Measurements from ENCODE around the gene PRRG4. TPM values are rescaled to one million over a fixed set of nuclear protein-coding genes. Genes with fewer than 3 reads are reported as not detected.
"Not testable (repeated sequence)": the region's sequence is repeated elsewhere in the genome, so short reads cannot be mapped to it uniquely, and the experiment has no call there.

Gene PRRG4
- total RNA-seq, 2 experiments from 2014 or later: 0.15 to 0.19 TPM

GRCh38 chr11:32861850-32862577, 32.3 kb downstream of the PRRG4 start:
- H3K9me3 Mint-ChIP-seq: no peaks in the 10 kb centered on the region
- H3K4me3 Mint-ChIP-seq: no peak overlapping the region
- H3K27me3 Mint-ChIP-seq (ENCODE audit: low read depth): peaks cover 27% of the 10 kb centered on the region
- CTCF ChIA-PET: no interaction called here
- intact Hi-C loops (cut with micrococcal nuclease): no loop called here
- H3K27ac Mint-ChIP-seq: no peak overlapping the region
- H3K4me1 Mint-ChIP-seq (ENCODE audit: low read depth): no peaks in the 10 kb centered on the region
- DNase-seq: no peak
- no peaks in the 10 kb centered on the region for H3K36me3 Mint-ChIP-seq (ENCODE audit: low read depth)

DNA sequence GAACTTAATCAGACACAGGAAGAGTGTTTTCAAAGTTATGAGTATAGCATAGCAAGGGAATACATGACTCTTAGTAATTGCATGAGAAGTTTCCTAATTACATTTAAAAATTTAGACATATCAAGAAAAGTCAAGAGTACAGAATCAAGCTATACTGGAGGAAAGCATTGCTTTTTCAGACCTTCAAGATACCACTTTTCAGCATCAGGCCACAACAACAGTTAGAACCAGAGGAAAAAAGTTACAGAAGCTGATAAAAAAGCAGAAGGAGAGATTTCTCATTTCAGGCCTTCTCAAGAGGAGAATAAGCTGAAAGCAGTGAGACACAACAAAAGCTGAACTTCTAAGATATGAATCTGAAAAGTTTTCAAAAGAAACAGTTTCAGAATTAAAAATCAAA, 34.8 kb downstream of the PRRG4 start:
- Mint-ChIP-seq H3K9me3 (no peaks in the 10 kb centered on the region), H3K36me3 (ENCODE audit: low read depth) (no peaks in the 10 kb centered on the region), H3K4me1 (ENCODE audit: low read depth) (no peaks in the 10 kb centered on the region), H3K27ac (no peak overlapping the region), H3K27me3 (ENCODE audit: low read depth) (peaks cover 18% of the 10 kb centered on the region), H3K4me3 (no peak overlapping the region)
- CTCF ChIA-PET: interaction anchor here (0.5 to 0.8 kb wide), 4 partner anchors 73 to 201 kb away, joined by 3 read pairs; no protein-coding TSS in a partner anchor
- intact Hi-C loops (cut with micrococcal nuclease): no loop called here
- DNase-seq: no peak

GRCh38 chr11:32868752-32869151, 39.0 kb downstream of the PRRG4 start:
- DNase-seq; H3K4me1 Mint-ChIP-seq (ENCODE audit: low read depth); H3K36me3 Mint-ChIP-seq (ENCODE audit: low read depth); H3K4me3 Mint-ChIP-seq; intact Hi-C loops (cut with micrococcal nuclease); H3K27ac Mint-ChIP-seq; H3K27me3 Mint-ChIP-seq (ENCODE audit: low read depth); H3K9me3 Mint-ChIP-seq: not testable (repeated sequence)
- CTCF ChIA-PET: interaction anchor here (0.6 to 1.2 kb wide), 2 partner anchors 10 to 100 kb away, joined by 3 to 4 read pairs; no protein-coding TSS in a partner anchor

DNA sequence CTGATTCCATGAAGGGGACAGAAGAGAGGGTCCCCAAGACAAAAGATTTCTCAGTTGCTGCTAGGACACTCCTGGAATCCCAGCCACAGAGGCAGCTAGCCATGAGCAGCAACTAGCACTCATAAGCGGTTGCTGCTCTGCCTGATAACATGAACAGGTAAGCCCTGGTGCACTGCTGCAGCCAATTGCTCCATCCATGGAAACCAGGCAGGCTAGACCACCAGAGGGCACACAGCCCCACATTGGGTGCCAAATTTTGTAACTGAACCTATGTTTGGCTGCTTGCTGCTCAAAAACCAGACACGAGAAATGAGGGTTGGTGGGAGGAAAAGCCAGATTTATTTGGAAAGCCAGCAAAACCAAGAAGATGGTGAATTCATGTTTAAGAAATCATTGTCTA, 40.9 kb downstream of the PRRG4 start:
- no peak overlapping the region for H3K27ac Mint-ChIP-seq
- intact Hi-C loops (cut with micrococcal nuclease): loop anchor here (1.0 kb wide), 1 partner anchor 195 kb away; no protein-coding TSS in a partner anchor
- peak; percentile 46 for DNase-seq
- peaks cover 7% of the 10 kb centered on the region for H3K27me3 Mint-ChIP-seq (ENCODE audit: low read depth)
- no peaks in the 10 kb centered on the region for H3K4me1 Mint-ChIP-seq (ENCODE audit: low read depth)
- H3K4me3 Mint-ChIP-seq: no peak overlapping the region
- H3K36me3 Mint-ChIP-seq (ENCODE audit: low read depth): no peaks in the 10 kb centered on the region
- CTCF ChIA-PET: interaction anchor here (0.6 kb wide), 1 partner anchor 10 kb away, joined by 4 read pairs; no protein-coding TSS in a partner anchor
- H3K9me3 Mint-ChIP-seq: no peaks in the 10 kb centered on the region

DNA sequence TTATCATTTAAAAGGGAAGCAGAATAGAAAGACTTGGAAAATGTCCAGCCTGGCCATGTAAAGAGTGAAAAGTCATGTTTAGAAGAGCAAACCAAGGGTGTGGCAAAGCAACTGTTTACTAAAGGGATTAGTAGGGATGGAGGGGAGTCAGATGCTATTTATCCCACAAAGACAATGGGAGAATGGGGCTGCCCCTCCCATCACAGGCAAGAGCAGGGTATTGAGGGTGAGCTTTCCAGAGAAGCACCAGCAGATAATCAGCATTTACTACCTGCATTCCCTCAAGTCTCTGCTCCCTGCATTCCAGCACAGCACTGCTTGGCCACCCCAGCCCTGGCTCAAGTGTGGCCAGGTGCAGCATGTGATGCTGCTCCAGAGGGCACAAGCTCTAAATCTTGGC, 44.4 kb downstream of the PRRG4 start:
- Mint-ChIP-seq H3K4me1 (ENCODE audit: low read depth) (no peaks in the 10 kb centered on the region), H3K27ac (no peak overlapping the region), H3K36me3 (ENCODE audit: low read depth) (no peaks in the 10 kb centered on the region), H3K9me3 (no peaks in the 10 kb centered on the region), H3K4me3 (no peak overlapping the region), H3K27me3 (ENCODE audit: low read depth) (peaks cover 3% of the 10 kb centered on the region)
- CTCF ChIA-PET: no interaction called here
- intact Hi-C loops (cut with micrococcal nuclease): no loop called here
- no peak for DNase-seq

DNA sequence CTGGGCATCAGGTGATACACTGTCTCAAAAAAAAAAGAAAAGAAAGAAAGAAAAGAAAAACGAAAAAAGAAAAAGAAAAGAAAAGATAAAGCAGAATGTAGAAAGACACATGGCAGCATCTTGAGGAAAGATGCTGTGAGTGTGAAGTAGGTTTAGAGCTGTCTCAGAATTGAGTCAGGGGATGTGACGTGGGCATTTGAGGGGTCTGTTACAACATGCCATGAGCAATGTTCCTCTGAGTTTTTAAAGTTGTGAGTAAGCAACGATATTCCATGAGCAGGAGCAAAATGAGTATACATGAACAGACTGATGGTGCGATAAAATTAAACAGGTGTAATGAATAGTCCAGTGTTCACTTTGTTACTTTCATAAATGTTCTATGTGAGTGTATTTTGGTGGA, 51.6 kb downstream of the PRRG4 start:
- Mint-ChIP-seq H3K27me3 (ENCODE audit: low read depth) (peaks cover 5% of the 10 kb centered on the region), H3K4me1 (ENCODE audit: low read depth) (no peaks in the 10 kb centered on the region), H3K4me3 (no peak overlapping the region), H3K27ac (no peak overlapping the region), H3K9me3 (no peaks in the 10 kb centered on the region), H3K36me3 (ENCODE audit: low read depth) (no peaks in the 10 kb centered on the region)
- CTCF ChIA-PET: interaction anchor here (0.7 kb wide), 2 partner anchors 11 to 15 kb away, joined by 3 to 4 read pairs; no protein-coding TSS in a partner anchor
- intact Hi-C loops (cut with micrococcal nuclease): no loop called here
- DNase-seq: no peak

GRCh38 chr11:32883421-32883820, 53.7 kb downstream of the PRRG4 start:
- Mint-ChIP-seq H3K9me3 (peaks cover 3% of the 10 kb centered on the region), H3K36me3 (ENCODE audit: low read depth) (no peaks in the 10 kb centered on the region), H3K4me1 (ENCODE audit: low read depth) (no peaks in the 10 kb centered on the region), H3K27ac (no peak overlapping the region), H3K4me3 (no peak overlapping the region), H3K27me3 (ENCODE audit: low read depth) (peaks cover 2% of the 10 kb centered on the region)
- CTCF ChIA-PET: interaction anchor here (1.1 kb wide), 1 partner anchor 11 kb away, joined by 3 read pairs; no protein-coding TSS in a partner anchor
- intact Hi-C loops (cut with micrococcal nuclease): no loop called here
- DNase-seq: no peak

DNA sequence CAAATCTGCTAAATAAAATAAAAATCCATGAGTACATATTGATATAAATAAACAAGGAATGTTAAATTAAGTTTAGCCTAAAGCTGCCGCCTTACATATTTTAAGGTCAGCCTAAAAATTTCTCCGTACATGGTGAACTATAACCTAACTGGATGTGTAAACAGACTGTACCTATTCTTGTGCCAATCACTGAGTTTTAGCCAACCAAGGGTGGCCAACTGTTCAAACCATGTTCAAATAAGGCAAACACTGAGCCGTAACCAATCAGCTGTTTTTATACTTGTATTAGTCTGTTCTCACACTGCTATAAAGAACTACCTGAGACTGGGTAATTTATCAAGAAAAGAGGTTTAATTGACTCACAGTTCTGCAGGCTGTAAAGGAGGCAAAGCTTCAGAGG, 54.3 kb downstream of the PRRG4 start:
- Mint-ChIP-seq H3K27ac (no peak overlapping the region), H3K4me1 (ENCODE audit: low read depth) (no peaks in the 10 kb centered on the region), H3K4me3 (no peak overlapping the region), H3K27me3 (ENCODE audit: low read depth) (peaks cover 2% of the 10 kb centered on the region), H3K9me3 (peaks cover 3% of the 10 kb centered on the region), H3K36me3 (ENCODE audit: low read depth) (no peaks in the 10 kb centered on the region)
- CTCF ChIA-PET: interaction anchor here (0.6 to 1.1 kb wide), 3 partner anchors 11 to 323 kb away, joined by 3 to 5 read pairs (median 3); no protein-coding TSS in a partner anchor
- no peak for DNase-seq
- intact Hi-C loops (cut with micrococcal nuclease): loop anchor here (1.0 kb wide), 1 partner anchor 181 kb away; no protein-coding TSS in a partner anchor

GRCh38 chr11:32884770-32885384, 55.1 kb downstream of the PRRG4 start:
- Mint-ChIP-seq H3K27ac (no peak overlapping the region), H3K27me3 (ENCODE audit: low read depth) (peaks cover 2% of the 10 kb centered on the region), H3K36me3 (ENCODE audit: low read depth) (no peaks in the 10 kb centered on the region), H3K4me3 (no peak overlapping the region), H3K9me3 (peaks cover 3% of the 10 kb centered on the region), H3K4me1 (ENCODE audit: low read depth) (no peaks in the 10 kb centered on the region)
- no peak for DNase-seq
- intact Hi-C loops (cut with micrococcal nuclease): loop anchor here (1.0 kb wide), 1 partner anchor 180 kb away; no protein-coding TSS in a partner anchor
- CTCF ChIA-PET: interaction anchor here (0.6 to 2.0 kb wide), 5 partner anchors 10 to 283 kb away, joined by 3 to 8 read pairs (median 4); no protein-coding TSS in a partner anchor

DNA sequence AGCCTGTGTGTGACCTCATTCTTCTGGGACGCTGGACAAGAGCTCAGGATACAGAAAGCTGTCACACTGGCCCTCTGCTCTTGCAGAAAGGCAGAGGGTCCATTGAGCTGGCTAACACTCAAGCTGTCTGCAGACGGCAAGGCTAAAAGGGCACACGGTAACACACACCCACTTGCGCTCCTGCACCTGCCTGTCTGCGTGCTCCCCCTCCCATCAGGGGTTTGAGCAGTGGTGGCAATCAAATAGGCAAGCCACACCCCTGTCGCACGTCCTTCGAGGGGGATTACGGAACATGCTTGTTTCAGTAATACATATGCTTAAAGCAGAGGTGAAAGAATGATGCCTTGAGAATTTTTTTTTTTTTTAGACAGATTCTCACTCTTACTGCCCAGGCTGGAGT, 55.8 kb downstream of the PRRG4 start:
- no peak for DNase-seq
- Mint-ChIP-seq H3K4me3 (no peak overlapping the region), H3K4me1 (ENCODE audit: low read depth) (peaks cover 2% of the 10 kb centered on the region), H3K9me3 (peaks cover 3% of the 10 kb centered on the region), H3K36me3 (ENCODE audit: low read depth) (no peaks in the 10 kb centered on the region), H3K27me3 (ENCODE audit: low read depth) (peaks cover 2% of the 10 kb centered on the region), H3K27ac (no peak overlapping the region)
- CTCF ChIA-PET: interaction anchor here (0.7 to 2.0 kb wide), 3 partner anchors 77 to 282 kb away, joined by 3 to 8 read pairs (median 4); no protein-coding TSS in a partner anchor
- intact Hi-C loops (cut with micrococcal nuclease): no loop called here

DNA sequence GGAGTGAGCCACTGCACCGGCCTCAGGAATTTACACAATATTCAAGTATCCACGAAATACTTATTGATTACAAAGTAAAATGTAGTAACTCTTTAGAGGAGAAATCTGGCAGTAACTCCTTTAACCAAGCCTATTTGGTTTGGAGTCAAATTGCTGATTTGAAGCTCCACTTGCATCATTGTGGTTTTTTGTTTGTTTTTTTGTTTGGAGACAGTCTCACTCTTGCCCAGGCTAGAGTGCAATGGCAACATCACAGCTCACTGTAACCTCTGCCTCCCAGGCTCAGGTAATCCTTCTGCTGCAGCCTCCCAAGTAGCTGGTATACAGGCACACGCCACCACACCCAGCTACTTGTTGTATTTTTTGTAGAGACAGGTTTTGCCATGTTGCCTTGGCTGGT, 56.5 kb downstream of the PRRG4 start:
- no peak overlapping the region for H3K4me3 Mint-ChIP-seq
- H3K36me3 Mint-ChIP-seq (ENCODE audit: low read depth): no peaks in the 10 kb centered on the region
- CTCF ChIA-PET: interaction anchor here (1.0 to 2.0 kb wide), 2 partner anchors 77 to 179 kb away, joined by 4 to 8 read pairs; no protein-coding TSS in a partner anchor
- peaks cover 2% of the 10 kb centered on the region for H3K4me1 Mint-ChIP-seq (ENCODE audit: low read depth)
- intact Hi-C loops (cut with micrococcal nuclease): no loop called here
- H3K9me3 Mint-ChIP-seq: peaks cover 3% of the 10 kb centered on the region
- H3K27ac Mint-ChIP-seq: no peak overlapping the region
- peaks cover 2% of the 10 kb centered on the region for H3K27me3 Mint-ChIP-seq (ENCODE audit: low read depth)
- no peak for DNase-seq

DNA sequence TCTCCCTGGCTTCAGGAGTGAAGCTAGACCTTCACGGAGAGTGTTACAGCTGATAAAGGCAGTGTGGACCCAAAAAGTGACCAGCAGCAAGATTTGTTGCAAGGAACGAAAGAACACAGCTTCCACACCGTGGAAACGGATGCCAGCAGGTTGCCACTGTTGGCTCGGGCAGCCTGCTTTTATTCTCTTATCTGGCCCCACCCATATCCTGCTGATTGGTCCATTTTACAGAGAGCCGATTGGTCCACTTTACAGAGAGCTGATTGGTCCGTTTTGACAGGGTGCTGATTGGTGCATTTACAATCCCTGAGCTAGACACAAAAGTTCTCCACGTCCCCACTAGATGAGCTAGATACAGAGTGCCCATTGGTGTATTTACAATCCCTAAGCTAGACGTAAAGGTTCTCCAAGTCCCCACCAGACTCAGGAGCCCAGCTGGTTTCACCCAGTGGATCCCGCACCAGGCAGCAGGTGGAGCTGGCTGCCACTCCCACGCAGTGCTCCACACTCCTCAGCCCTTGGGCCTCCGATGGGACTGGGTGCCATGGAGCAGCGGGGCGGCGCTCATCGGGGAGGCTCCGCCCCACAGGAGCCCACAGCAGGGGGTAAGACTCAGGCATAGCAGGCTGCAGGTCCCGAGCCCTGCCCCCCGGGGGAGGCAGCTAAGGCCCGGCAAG, 58.1 kb downstream of the PRRG4 start:
- H3K27me3 Mint-ChIP-seq (ENCODE audit: low read depth); H3K36me3 Mint-ChIP-seq (ENCODE audit: low read depth); H3K4me3 Mint-ChIP-seq; DNase-seq; H3K27ac Mint-ChIP-seq; intact Hi-C loops (cut with micrococcal nuclease); H3K9me3 Mint-ChIP-seq: not testable (repeated sequence)
- CTCF ChIA-PET: interaction anchor here (0.8 kb wide), 1 partner anchor 79 kb away, joined by 3 read pairs; no protein-coding TSS in a partner anchor
- H3K4me1 Mint-ChIP-seq (ENCODE audit: low read depth): peaks cover 12% of the 10 kb centered on the region
